ENCODE results near the gene NPL.
A peak's percentile ranks its signal among the peaks of the same experiment; 100 is the strongest.

NPL gene, protein sequence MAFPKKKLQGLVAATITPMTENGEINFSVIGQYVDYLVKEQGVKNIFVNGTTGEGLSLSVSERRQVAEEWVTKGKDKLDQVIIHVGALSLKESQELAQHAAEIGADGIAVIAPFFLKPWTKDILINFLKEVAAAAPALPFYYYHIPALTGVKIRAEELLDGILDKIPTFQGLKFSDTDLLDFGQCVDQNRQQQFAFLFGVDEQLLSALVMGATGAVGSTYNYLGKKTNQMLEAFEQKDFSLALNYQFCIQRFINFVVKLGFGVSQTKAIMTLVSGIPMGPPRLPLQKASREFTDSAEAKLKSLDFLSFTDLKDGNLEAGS

DNA sequence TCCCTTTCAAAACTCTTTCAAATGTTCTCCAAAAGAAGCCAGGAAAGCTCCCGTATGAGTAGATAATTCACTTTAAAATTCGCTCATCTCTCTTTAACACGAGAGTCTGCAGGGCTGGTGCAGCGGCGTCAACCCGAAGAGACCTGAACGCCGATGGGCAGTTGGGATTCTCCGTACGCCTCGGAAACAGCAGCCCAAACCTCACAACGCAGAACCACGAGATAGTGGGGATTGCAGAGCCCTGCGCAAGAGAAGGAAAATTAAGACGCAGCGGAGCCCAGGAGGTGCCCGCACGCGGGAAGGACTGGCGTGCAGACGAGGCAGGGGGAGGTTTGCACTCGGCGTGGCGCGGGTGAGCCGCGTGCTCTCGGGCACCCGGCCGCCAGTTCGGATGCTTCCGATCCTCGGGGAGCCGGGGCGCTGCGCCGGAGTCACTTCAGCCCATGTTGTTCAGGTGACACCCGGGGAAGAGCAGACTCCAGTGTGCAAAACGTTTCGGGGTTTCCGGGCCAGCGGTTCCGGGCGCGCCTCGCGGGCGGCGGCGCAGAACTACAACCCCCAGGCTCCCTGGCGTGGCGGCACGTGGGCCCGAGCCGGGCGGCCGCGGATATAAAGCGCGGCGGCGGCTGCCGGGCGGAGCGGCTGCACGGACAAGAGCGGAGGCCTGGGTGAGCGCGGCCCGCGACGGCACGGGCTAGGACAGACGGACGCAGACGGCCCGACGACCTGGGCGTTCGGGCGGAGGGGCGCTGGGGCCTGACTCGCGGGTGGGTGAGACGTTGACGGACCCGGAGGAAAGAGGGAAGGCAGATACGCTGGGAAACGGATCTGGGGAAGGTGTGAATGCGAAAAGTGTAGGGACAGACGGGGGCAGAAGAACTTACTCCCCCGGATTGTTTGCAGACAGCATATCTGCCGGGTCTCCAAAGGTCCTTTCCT is at the start of gene NPL:
Gene NPL, plus strand, starts transcription at position 636 of the 939 bp plus-strand sequence. CDS start 4,599 bp downstream, outside the sequence.
- Mint-ChIP-seq H3K27me3 (peaks cover 22% of the 10 kb centered on the region), H3K36me3 (ENCODE audit: low read depth) (no peaks in the 10 kb centered on the region), H3K4me3 (peak within 1 kb of the TSS; percentile 87), H3K9me3 (no peaks in the 10 kb centered on the region), H3K27ac (peak within 1 kb of the TSS; percentile 82), H3K4me1 (ENCODE audit: low read depth) (peaks cover 27% of the 10 kb centered on the region)

DNA sequence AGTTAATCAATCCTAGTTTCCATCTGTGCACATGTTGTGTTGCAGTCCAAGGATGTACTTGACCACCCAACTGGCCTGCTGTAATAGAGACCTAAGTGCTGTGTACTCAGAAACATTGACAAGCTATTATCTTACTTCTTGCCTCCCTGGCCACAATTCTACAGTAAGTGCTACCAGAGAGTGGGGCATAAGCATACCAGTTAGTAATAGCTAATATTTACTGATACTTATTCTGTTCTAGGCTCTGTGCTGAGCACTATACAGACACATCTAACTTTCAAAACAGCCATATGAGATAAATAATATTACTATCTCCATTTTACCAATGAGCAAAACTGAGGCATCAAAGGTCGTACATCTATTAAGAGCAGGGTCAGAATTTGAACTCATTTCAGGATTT is 49.5 kb upstream of the NPL start:
- Mint-ChIP-seq H3K27me3 (peaks cover 16% of the 10 kb centered on the region), H3K9me3 (no peaks in the 10 kb centered on the region), H3K4me1 (ENCODE audit: low read depth) (peaks cover 16% of the 10 kb centered on the region), H3K36me3 (ENCODE audit: low read depth) (no peaks in the 10 kb centered on the region), H3K27ac (no peak overlapping the region), H3K4me3 (no peak overlapping the region)

DNA sequence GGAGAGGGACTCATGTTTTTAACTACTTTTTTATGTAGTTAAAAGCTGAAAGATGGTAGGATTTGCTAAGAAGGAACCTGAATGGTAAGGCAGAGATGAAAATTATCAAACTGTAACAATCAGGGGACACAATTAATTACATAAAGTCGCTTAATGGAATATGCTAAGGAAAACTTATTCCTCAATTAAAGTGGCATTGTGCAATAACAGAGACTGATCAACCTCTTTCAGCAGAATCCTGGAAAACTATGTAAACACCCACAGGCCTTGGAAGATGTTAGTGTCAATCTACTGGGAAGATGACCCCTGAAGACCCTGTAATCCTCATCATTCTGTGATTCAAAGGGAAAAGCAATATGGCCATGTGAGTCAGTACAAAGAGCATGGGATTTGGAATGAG is 46.8 kb upstream of the NPL start:
- H3K36me3 Mint-ChIP-seq (ENCODE audit: low read depth), result no peaks in the 10 kb centered on the region
- no peaks in the 10 kb centered on the region for H3K9me3 Mint-ChIP-seq
- H3K4me1 Mint-ChIP-seq (ENCODE audit: low read depth), result peaks cover 16% of the 10 kb centered on the region
- no peak overlapping the region for H3K4me3 Mint-ChIP-seq
- no peak overlapping the region for H3K27ac Mint-ChIP-seq
- H3K27me3 Mint-ChIP-seq, result peaks cover 30% of the 10 kb centered on the region

DNA sequence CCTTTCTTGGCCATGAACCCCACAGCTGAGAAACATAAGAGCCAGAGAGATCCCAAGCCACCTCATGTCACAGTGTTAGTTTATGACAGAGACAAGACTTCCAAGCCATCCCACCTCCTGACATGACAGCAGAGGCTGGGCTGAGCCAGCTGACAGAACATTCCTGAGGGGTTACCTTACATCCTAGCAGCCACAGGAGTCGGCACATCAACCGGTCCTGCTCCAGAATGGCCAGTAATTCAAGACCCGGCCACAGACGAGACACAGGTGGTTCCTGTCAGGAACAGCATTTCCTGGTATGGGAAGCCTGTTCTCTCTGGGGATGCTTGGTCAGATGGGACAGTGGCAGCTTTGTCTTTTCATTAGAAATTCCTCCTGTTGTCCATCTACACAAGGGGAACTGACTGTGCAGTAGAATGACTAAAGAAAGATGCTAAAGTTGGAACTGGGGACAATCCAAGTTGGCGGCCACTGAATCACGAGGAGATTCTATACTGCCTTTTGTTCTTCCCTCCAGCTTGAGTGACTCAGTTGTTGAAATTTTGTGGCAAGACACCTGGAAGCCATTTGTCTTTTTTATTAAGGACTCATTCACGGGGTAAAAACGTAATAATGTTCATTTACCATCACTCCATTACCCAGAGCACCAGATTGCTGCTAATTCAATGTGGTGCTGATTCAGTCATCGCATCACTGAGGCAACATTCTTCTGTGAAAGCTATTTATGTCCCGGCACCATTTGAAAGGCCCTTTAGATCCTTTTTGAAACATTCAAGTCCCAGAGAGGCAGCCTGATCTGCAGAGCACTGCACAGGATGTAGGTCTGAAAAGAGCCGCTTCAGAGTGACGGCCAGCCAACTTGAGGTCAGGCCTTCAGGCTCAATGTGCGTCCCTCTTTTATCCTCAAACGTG is 37.2 kb upstream of the NPL start:
- H3K27ac Mint-ChIP-seq, result no peak overlapping the region
- no peak overlapping the region for H3K4me3 Mint-ChIP-seq
- H3K27me3 Mint-ChIP-seq, result peaks cover 38% of the 10 kb centered on the region
- H3K36me3 Mint-ChIP-seq (ENCODE audit: low read depth), result no peaks in the 10 kb centered on the region
- no peaks in the 10 kb centered on the region for H3K4me1 Mint-ChIP-seq (ENCODE audit: low read depth)
- H3K9me3 Mint-ChIP-seq, result no peaks in the 10 kb centered on the region

DNA sequence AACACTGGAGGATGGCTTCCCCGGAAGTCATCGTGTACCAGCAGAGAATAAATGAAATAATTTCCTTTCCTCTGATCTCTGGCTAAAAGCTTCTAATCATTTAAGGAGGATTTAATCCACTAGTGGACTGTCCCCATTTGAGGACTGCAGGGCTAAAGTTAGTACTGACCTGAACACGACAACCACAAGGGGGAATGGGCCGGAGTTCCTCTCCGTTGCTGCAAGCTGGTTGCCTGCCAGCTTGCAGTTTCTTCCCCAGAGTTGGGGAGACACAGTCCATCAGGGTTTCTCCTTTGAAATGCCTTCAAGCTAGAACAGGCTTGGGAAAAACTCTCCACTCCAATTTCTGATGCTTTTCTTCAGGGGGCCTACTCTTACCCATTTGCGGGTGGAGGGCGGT is 35.5 kb upstream of the NPL start:
- no peaks in the 10 kb centered on the region for H3K36me3 Mint-ChIP-seq (ENCODE audit: low read depth)

DNA sequence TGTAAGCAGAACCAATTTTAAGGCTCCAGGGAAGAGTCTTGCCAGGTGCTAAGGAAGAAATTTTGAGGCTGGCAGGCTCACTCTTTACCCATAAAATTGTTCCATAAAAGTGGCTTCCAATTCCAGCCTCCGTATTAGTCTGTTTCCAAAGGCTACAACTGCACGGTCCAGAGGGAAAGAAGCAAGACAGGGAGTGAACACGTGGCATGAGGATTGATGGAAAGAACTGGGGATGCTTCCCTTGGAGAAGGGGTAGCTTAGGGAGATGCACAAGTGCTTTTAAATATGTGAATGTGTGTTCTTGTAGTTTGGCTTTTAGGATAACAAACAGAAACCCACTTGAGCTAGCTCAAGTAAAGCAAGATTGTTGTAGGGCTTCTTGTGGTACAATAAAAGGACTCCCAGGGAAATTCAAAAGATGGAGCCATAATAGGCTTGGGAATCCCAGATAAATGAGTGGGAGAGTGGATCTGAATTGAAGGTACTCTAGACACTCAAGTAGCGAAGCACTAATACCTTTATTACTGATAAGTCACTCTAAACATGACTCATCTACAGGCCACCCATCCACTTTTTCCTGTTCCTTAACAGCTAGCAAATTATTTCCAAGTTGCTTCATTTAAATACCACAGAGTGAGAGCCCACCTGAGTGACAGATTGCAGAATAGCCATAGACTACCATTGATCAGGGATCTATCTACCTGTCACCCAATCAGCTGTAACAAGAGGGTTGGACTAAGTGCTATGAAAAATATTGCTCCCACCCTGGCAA is 34.8 kb upstream of the NPL start:
- H3K27ac Mint-ChIP-seq, result no peak overlapping the region
- H3K4me3 Mint-ChIP-seq, result no peak overlapping the region
- H3K9me3 Mint-ChIP-seq, result no peaks in the 10 kb centered on the region

More for the DNA sequence above, 35.5 kb upstream of the NPL start:
- no peaks in the 10 kb centered on the region for H3K9me3 Mint-ChIP-seq
- peaks cover 26% of the 10 kb centered on the region for H3K27me3 Mint-ChIP-seq
- H3K4me3 Mint-ChIP-seq, result no peak overlapping the region
- no peaks in the 10 kb centered on the region for H3K4me1 Mint-ChIP-seq (ENCODE audit: low read depth)
- no peak overlapping the region for H3K27ac Mint-ChIP-seq

DNA sequence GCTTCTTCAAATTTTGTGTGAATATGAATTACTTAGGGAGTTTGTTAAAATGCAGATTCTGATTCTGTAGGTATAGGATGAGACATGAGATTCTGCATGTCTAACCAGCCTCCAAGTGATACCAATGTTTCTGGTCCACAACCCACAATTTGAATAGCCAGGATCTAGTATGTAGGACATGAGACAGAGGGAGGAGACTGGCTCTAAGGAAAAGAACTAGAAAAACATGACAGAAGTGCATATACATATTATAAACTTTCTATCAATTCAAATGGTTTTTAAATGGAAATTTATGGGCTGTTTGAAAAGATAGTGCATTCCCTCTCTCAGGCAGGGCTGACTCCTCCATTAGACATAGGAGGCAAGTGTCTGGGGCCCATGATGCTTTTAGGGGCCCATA is 33.9 kb upstream of the NPL start:
- H3K27me3 Mint-ChIP-seq, result peaks cover 17% of the 10 kb centered on the region
- H3K9me3 Mint-ChIP-seq, result no peaks in the 10 kb centered on the region
- no peak overlapping the region for H3K27ac Mint-ChIP-seq
- H3K4me1 Mint-ChIP-seq (ENCODE audit: low read depth), result no peaks in the 10 kb centered on the region
- no peak overlapping the region for H3K4me3 Mint-ChIP-seq
- H3K36me3 Mint-ChIP-seq (ENCODE audit: low read depth), result no peaks in the 10 kb centered on the region

More for the DNA sequence above, 34.8 kb upstream of the NPL start:
- Mint-ChIP-seq H3K36me3 (ENCODE audit: low read depth) (no peaks in the 10 kb centered on the region), H3K4me1 (ENCODE audit: low read depth) (no peaks in the 10 kb centered on the region), H3K27me3 (peaks cover 19% of the 10 kb centered on the region)

DNA sequence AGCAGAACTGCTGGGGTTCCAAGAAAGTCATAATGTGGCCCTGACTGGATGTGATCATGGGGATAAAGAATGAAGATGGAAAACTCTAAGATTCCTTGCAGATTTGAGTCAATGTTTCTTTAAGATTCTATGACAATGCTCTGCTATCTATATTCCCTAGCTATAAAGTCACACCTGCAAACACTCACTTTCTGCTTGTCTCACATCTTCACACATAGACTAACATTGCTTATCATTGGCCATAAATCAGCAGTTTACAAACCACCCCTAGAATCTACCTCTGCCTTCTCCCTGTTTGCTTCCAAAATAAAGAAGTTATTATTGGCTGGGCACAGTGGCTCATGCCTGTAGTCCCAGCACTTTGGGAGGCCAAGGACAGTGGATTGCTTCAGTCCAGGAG is 33.1 kb upstream of the NPL start:
- Mint-ChIP-seq H3K4me1 (ENCODE audit: low read depth) (peaks cover 5% of the 10 kb centered on the region), H3K36me3 (ENCODE audit: low read depth) (no peaks in the 10 kb centered on the region), H3K27me3 (peaks cover 9% of the 10 kb centered on the region), H3K4me3 (no peak overlapping the region), H3K27ac (no peak overlapping the region), H3K9me3 (peaks cover under 1% of the 10 kb centered on the region)

DNA sequence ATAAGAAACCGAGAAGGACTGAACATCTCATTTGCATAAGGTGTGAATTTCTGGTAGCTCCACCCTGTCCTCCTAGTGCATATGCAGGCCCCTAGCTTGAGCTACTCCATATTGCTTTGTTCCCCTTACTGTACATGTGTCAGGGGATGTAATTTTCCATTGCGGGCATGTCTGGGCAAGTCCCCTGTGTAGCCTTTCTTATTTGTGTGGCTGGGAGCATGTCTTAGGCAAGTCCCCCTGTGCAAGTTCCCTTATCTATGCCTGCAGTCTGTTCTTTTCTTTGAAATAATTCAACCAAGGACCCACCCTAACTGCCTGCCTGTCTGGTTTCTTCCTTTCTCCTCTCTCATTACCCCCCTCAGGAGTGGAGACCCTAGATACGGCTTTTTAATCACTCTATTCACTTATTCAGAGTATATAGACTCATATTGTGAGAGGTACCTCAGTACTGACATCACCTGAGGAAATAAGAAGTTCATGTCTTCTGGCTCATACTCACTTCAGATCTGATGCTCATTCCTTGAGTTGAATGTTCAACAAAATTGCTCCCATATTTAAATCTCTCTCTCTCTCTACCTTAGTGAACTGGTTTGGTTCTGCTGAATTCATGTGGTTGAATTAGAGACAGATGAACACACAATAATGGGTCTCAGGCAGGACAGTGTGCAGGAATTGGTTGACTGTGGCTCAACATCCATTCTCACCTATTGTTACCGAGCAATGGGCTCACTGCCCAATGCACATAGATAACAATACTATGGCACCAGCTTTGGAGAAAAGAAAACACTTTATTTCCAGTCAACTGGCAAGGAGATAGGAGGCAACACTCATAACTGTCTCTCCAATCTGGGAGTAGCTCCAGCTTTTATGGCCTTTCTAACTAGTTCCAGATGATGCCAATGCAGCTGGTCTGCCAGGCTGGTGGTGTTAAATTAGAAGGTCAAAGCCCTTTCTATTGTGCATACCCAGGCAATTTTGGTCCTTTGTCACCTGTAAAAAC is 27.9 kb upstream of the NPL start:
- Mint-ChIP-seq H3K36me3 (ENCODE audit: low read depth) (peaks cover 4% of the 10 kb centered on the region), H3K9me3 (peaks cover 6% of the 10 kb centered on the region), H3K4me1 (ENCODE audit: low read depth) (peaks cover 10% of the 10 kb centered on the region), H3K27ac (no peak overlapping the region), H3K27me3 (peaks cover 14% of the 10 kb centered on the region), H3K4me3 (no peak overlapping the region)

DNA sequence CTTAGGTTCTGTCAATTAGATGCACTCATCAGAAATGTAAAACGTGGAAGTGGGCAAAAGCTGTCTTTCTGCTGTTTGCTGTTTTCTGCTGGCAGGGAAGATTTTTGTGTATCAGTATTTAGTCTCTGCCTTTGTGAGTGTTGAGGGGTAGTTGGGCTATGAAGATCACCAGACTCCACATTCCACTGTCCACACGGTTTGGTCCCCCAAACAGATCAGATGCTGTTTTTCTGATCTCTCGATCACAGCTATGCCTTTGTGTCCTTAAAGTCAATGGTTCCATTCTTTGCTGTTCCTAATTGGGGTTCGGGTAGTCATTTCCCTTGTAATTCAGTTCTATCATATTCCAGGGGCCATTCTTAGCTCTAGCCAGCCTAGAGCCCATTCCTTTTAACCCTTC is 27.0 kb upstream of the NPL start:
- peaks cover 10% of the 10 kb centered on the region for H3K4me1 Mint-ChIP-seq (ENCODE audit: low read depth)
- no peak overlapping the region for H3K4me3 Mint-ChIP-seq
- peaks cover 4% of the 10 kb centered on the region for H3K36me3 Mint-ChIP-seq (ENCODE audit: low read depth)
- H3K27me3 Mint-ChIP-seq, result peaks cover 14% of the 10 kb centered on the region
- H3K27ac Mint-ChIP-seq, result no peak overlapping the region
- H3K9me3 Mint-ChIP-seq, result peaks cover 6% of the 10 kb centered on the region

DNA sequence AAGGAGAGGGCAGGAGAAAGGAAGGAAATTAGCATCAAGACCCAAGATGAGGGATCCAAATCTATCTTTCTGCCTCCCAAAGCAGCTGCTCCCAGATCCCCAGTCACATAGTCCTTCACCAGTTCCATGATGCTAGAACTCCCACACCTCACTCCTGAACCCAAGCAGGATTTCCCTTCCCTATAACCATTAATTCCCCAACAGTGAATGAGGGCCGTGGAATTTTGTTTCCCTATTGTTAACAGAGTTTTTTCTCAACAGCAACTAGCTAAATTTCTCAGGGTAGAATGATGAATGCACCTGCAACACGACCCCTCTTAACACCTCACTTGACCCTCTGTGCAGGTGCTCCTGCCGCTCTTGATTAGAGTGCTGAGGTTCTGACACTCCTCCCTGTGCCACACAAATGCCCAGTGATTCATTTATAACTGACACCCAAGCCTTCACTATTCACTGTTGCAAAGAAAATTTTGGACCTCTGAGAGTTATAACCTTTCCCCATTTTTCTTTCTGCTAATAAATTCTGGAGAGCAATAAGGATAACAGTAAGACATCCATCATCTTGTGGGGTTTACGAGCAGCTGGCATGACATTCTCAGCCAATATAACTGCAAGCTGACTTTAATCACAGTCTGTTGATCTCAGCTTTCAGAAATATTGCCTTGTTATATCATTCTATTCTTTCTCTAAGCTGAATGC is 25.4 kb upstream of the NPL start:
- Mint-ChIP-seq H3K27ac (no peak overlapping the region), H3K36me3 (ENCODE audit: low read depth) (peaks cover 4% of the 10 kb centered on the region), H3K9me3 (peaks cover 6% of the 10 kb centered on the region), H3K4me1 (ENCODE audit: low read depth) (peaks cover 10% of the 10 kb centered on the region), H3K4me3 (no peak overlapping the region), H3K27me3 (peaks cover 17% of the 10 kb centered on the region)

DNA sequence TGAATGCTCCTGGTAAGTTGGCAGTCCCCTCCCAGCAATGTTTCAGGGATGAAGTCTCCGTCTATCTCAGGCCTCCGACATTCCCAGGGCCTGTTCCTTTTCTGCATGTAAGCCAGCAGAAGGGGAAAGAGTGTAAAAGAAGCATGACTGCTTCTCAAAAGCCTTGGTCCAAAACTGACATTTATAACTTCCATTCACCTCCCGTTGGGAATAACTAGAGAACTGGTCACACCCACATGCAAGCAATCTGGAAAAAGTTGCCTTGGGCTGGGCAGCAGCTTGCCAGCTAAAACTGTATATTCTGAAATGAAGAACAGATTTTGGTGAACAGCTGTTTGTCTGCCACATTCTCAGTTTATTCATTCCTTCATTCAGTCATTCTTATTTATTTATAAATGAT is 24.2 kb upstream of the NPL start:
- H3K36me3 Mint-ChIP-seq (ENCODE audit: low read depth), result peaks cover 4% of the 10 kb centered on the region
- peaks cover 6% of the 10 kb centered on the region for H3K9me3 Mint-ChIP-seq
- no peak overlapping the region for H3K4me3 Mint-ChIP-seq
- H3K27me3 Mint-ChIP-seq, result peaks cover 17% of the 10 kb centered on the region
- H3K27ac Mint-ChIP-seq, result no peak overlapping the region
- H3K4me1 Mint-ChIP-seq (ENCODE audit: low read depth), result peaks cover 10% of the 10 kb centered on the region

DNA sequence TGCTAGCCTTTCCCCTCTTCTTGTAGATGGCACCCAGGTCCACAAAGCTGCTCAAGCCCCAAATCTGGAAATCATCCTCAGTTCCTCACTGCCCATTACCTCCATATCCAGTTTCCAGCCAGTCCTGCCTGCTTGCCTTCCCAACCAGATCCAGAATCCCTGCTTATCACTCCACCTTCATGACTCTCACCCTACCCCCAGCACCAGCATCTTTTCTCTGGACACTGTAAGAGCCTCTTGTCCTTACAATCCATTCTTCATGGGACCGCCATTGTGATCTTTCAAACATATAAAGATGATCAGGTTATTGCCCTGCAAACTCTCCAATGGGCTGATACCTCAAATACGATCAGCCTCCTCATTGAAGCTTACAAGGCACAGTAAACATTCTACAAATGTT is 23.5 kb upstream of the NPL start:
- Mint-ChIP-seq H3K4me1 (ENCODE audit: low read depth) (peaks cover 9% of the 10 kb centered on the region), H3K4me3 (no peak overlapping the region), H3K27me3 (peaks cover 17% of the 10 kb centered on the region), H3K27ac (no peak overlapping the region), H3K9me3 (peaks cover 6% of the 10 kb centered on the region), H3K36me3 (ENCODE audit: low read depth) (peaks cover 4% of the 10 kb centered on the region)
